Measurements from ENCODE around the gene BFSP1.

GRCh38 chr20:17513939-17514338, 17.2 kb downstream of the BFSP1 start:
- TF ChIP-seq CTCF (IDR thresholded peaks at IDR 0.05 in 4 of 5, conservative IDR thresholded peaks at IDR 0.05 in 1 of 5) (no peak), POLR2A (IDR thresholded peaks at IDR 0.05) (no peak)
